HepG2 (cell line): Measurements from ENCODE around the gene SAMD10. TPM values are rescaled to one million over a fixed set of nuclear protein-coding genes. Genes with fewer than 3 reads are reported as not detected.

Experiments
- GATAD2A ChIP-seq: IDR thresholded peaks from 2 replicates; pipeline ENCODE4 v1.6.1; 2016
- KAT2B ChIP-seq: fragments of 150-350 bp; IDR thresholded peaks from 2 replicates; pipeline ENCODE4 v1.6.1; 2014; ENCODE audit warnings: low read depth, low read length, borderline replicate concordance
- PTBP1 ChIP-seq: fragments of 200-400 bp; formaldehyde crosslinking; IDR thresholded peaks from 2 replicates; pipeline ENCODE4 v1.6.1; 2018; ENCODE audit warnings: low read length, low read depth; ENCODE audit not compliant: poor library complexity, severe bottlenecking
- SOX13 ChIP-seq, 3 experiments: fragments of 450-650 bp in 1 of 3; sonication (generic) in 1 of 3; formaldehyde crosslinking in 1 of 3; IDR thresholded peaks in 2 of 3; conservative IDR thresholded peaks in 1 of 3; 2 replicates each; pipeline versions ENCODE4 v1.5.0 to v1.6.1; 2016 to 2020; ENCODE audit warnings: antibody characterized with exemption in 1 of 3, mild to moderate bottlenecking in 1 of 3, missing compliant biosample characterization in 1 of 3, missing genetic modification reagents in 1 of 3, moderate library complexity in 1 of 3
- TCF12 ChIP-seq, 2 experiments: fragments of 450-650 bp in 1 of 2; sonication (generic) in 1 of 2; formaldehyde crosslinking in 1 of 2; IDR thresholded peaks; 2 replicates each; pipeline versions ENCODE4 v1.6.1 to v1.8.0; 2017 to 2022; ENCODE audit warnings: antibody characterized with exemption in 1 of 2, mild to moderate bottlenecking in 1 of 2, missing genetic modification reagents in 1 of 2, moderate library complexity in 1 of 2
- ZBTB7A ChIP-seq: sonication (generic); formaldehyde crosslinking; IDR thresholded peaks from 2 replicates; pipeline ENCODE4 v1.8.0; 2022; ENCODE audit warnings: mild to moderate bottlenecking, missing genetic modification reagents
- ZFP36 ChIP-seq: fragments of 150-350 bp; IDR thresholded peaks from 2 replicates; pipeline ENCODE4 v1.6.1; 2018; ENCODE audit warnings: borderline replicate concordance, low read length, low read depth; ENCODE audit not compliant: partially characterized antibody
- ZNF138 ChIP-seq: sonication (generic); formaldehyde crosslinking; IDR thresholded peaks from 2 replicates; pipeline ENCODE4 v1.5.0; 2020; ENCODE audit warnings: mild to moderate bottlenecking, low read depth, missing genetic modification reagents
- ZNF333 ChIP-seq: sonication (generic); formaldehyde crosslinking; IDR thresholded peaks from 2 replicates; pipeline ENCODE4 v1.4.0; 2020; ENCODE audit warnings: mild to moderate bottlenecking, missing genetic modification reagents, borderline replicate concordance
- ZNF460 ChIP-seq: sonication (generic); formaldehyde crosslinking; IDR thresholded peaks from 2 replicates; pipeline ENCODE4 v1.5.1; 2020; ENCODE audit warnings: missing genetic modification reagents, mild to moderate bottlenecking, borderline replicate concordance
- ZNF589 ChIP-seq: sonication (generic); formaldehyde crosslinking; conservative IDR thresholded peaks from 2 replicates; pipeline ENCODE4 v1.8.0; 2022; ENCODE audit warnings: mild to moderate bottlenecking, moderate library complexity, missing genetic modification reagents
- ZNF737 ChIP-seq: sonication (generic); formaldehyde crosslinking; IDR thresholded peaks from 2 replicates; pipeline ENCODE4 v1.5.0; 2020; ENCODE audit warnings: missing genetic modification reagents, mild to moderate bottlenecking, borderline replicate concordance
- polyA plus RNA-seq, 8 experiments: library from polyadenylated mRNA; depleted of rRNA in 3 of 8; stranded (reverse) in 7 of 8; unstranded in 1 of 8; fragments of >200 nt; fragmentation: Illumina TruSeq in 4 of 8; extraction: Trizol in 4 of 8; gene quantifications; 2 replicates each; pipeline versions ENCODE4 v1.2.1 to v1.2.3, GENCODE V29; 2011 to 2016; ENCODE audit warnings: low read depth in 4 of 8, missing spikeins in 1 of 8, mixed read lengths in 1 of 8; ENCODE audit not compliant: insufficient read depth in 1 of 8
- total RNA-seq, 5 experiments: library from RNA; depleted of rRNA; stranded (reverse); fragments of >200 nt; fragmentation: Illumina TruSeq; extraction: Trizol; gene quantifications; 2 replicates each; pipeline ENCODE4 v1.2.3, GENCODE V29; 2016; ENCODE audit warnings: low read depth in 1 of 5
- TF ChIP-seq, protein P1 (sequence below): IDR thresholded peaks from 2 replicates; pipeline ENCODE4 v1.6.1; 2016; ENCODE audit warnings: mild to moderate bottlenecking
- TF ChIP-seq, protein P2 (sequence below): IDR thresholded peaks from 2 replicates; pipeline ENCODE4 v1.6.1; 2016
- TF ChIP-seq, protein P3 (sequence below): sonication (generic); formaldehyde crosslinking; IDR thresholded peaks from 2 replicates; pipeline ENCODE4 v1.5.0; 2020; ENCODE audit warnings: missing genetic modification reagents
- TF ChIP-seq, protein P4 (sequence below): sonication (generic); formaldehyde crosslinking; IDR thresholded peaks from 2 replicates; pipeline ENCODE4 v1.4.0; 2020; ENCODE audit warnings: mild to moderate bottlenecking, missing genetic modification reagents

Gene SAMD10
- total and polyA plus RNA-seq, 2 of the 13 experiments (the other 11 are each of a cell fraction or from before 2014, with no cell fraction given): 6.1 to 11.0 TPM

DNA sequence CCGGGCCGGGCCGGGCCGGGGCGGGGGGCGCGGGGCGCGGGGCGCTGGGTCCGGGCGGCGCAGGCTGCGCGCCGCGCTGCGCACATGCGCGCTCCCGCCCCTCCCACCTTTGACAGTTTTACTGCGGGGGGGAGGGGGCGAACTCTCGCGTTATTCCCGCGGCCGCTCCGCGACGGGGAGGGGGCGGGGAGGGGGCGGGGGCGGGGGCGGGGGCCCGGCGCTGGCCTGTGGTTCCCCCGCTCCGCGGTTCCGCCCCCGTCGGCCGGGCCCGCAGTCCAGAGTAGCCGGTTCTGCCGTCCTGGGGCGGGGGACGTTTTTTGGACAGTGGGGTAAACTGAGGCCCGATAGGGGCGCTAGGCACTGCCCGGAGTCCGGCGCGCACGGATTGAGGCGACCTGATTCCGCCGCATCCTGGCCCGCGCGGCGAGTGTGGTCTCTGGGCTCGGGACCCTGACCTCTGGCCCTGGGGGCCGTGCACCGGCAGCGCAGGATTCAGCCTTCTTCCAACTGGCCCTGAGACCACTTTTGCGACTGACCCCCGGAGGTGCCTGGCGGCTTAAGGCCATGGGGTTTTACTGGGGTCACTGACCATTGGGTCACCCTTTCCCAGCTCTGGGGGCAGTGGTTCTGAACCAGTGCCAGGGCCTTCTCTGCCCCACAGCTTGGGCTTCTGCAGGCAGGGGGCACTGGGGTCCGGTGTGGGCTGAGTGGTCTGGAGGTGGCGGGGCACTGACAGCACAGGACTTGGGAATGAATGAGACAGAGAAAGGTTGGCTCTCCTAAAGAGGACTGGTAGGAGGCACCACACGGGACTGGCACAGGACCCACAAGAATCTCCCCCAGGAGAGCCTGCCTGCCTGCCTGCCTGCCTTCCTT lies 9.4 kb downstream of the SAMD10 start, which contains the start of gene ZNF512B (continued):
- TF ChIP-seq ZNF589 (CRISPR knock-in tag) (no peak), GATAD2A (CRISPR knock-in tag) (0 out of 2 replicates have a peak, but pooled peaks have one; percentile 53), PTBP1 (peak; percentile 34), ZNF333 (no peak), ZNF737 (no peak), ZNF460 (no peak), ZNF138 (CRISPR knock-in tag) (no peak), ZFP36 (no peak), KAT2B (no peak), ZBTB7A (CRISPR knock-in tag) (peak; percentile 68), TCF12 (IDR thresholded peaks at IDR 0.05) (no peak), TCF12 (CRISPR knock-in tag; IDR thresholded peaks at IDR 0.05) (no peak), SOX13 (IDR thresholded peaks at IDR 0.05) (no peak), SOX13 (CRISPR knock-in tag; conservative IDR thresholded peaks at IDR 0.05 in 1 of 2, IDR thresholded peaks at IDR 0.05 in 1 of 2) (0 out of 4 replicates have a peak, but pooled peaks of 1 of the 2 experiments have one; percentile 9)
- TF ChIP-seq, protein P1, sequence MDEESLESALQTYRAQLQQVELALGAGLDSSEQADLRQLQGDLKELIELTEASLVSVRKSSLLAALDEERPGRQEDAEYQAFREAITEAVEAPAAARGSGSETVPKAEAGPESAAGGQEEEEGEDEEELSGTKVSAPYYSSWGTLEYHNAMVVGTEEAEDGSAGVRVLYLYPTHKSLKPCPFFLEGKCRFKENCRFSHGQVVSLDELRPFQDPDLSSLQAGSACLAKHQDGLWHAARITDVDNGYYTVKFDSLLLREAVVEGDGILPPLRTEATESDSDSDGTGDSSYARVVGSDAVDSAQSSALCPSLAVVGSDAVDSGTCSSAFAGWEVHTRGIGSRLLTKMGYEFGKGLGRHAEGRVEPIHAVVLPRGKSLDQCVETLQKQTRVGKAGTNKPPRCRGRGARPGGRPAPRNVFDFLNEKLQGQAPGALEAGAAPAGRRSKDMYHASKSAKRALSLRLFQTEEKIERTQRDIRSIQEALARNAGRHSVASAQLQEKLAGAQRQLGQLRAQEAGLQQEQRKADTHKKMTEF (CRISPR knock-in tag): peak; percentile 54; the same call in 1 of the 2 replicates
- TF ChIP-seq, protein P2, sequence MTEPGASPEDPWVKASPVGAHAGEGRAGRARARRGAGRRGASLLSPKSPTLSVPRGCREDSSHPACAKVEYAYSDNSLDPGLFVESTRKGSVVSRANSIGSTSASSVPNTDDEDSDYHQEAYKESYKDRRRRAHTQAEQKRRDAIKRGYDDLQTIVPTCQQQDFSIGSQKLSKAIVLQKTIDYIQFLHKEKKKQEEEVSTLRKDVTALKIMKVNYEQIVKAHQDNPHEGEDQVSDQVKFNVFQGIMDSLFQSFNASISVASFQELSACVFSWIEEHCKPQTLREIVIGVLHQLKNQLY: no peak; the same call in 1 of the 2 replicates
- TF ChIP-seq, protein P3, sequence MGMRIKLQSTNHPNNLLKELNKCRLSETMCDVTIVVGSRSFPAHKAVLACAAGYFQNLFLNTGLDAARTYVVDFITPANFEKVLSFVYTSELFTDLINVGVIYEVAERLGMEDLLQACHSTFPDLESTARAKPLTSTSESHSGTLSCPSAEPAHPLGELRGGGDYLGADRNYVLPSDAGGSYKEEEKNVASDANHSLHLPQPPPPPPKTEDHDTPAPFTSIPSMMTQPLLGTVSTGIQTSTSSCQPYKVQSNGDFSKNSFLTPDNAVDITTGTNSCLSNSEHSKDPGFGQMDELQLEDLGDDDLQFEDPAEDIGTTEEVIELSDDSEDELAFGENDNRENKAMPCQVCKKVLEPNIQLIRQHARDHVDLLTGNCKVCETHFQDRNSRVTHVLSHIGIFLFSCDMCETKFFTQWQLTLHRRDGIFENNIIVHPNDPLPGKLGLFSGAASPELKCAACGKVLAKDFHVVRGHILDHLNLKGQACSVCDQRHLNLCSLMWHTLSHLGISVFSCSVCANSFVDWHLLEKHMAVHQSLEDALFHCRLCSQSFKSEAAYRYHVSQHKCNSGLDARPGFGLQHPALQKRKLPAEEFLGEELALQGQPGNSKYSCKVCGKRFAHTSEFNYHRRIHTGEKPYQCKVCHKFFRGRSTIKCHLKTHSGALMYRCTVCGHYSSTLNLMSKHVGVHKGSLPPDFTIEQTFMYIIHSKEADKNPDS (CRISPR knock-in tag): 0 out of 2 replicates have a peak, but pooled peaks have one; percentile 72
- TF ChIP-seq, protein P4, sequence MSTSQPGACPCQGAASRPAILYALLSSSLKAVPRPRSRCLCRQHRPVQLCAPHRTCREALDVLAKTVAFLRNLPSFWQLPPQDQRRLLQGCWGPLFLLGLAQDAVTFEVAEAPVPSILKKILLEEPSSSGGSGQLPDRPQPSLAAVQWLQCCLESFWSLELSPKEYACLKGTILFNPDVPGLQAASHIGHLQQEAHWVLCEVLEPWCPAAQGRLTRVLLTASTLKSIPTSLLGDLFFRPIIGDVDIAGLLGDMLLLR (CRISPR knock-in tag): no peak
